Stimulated activated CD8-positive, alpha-beta memory T cell treated with anti-CD3 and anti-CD28 coated beads, Interleukin-12 subunit alpha, Interleukin-12 subunit beta, amount 100 ng/mL, for 1 hour (primary cell): Measurements from ENCODE around the gene QSOX2.

Experiments used
- DNase-seq: peaks from one replicate; pipeline ENCODE4 v3.0.0-alpha.2; 2020; ENCODE audit warnings: low read depth

The QSOX2 gene

DNA sequence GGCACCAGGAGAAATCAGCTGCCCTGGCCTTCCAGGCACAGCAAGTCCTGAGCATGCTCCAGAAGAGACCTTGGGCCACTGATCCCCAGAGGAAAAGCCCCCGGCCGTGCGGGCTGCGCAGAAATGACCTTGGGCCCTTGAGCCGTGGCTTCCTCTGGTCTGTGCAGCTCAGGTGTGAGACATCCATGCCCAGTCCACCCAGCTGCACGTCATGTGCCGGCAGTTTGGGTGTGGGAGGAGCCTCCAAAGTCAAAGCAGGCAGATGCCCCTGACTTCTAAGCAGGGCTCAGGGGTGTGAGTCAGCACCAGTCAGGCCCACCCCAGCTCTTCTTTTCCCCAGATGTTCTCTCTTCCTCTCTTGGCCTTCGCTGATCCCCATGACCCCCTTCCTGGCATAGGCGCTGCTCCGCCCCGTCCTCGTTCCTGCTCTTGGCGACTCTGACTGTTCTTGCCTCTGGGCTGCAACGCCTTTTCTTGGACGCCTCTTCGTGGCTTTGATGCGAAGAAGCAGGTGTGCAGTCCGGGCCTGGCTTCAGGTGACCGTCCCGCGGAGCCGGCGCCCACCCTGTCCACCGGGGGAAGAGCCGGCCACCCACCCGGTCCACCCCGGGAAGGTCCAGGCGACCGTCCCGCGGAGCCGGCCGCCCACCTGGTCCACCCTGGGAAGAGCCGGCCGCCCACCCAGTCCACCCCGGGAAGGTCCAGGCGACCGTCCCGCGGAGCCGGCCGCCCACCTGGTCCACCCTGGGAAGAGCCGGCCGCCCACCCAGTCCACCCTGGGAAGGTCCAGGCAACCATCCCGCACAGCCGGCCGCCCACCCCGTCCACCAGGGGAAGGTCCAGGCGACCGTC, 5.9 kb upstream of the QSOX2 start:
- DNase-seq: no peak

DNA sequence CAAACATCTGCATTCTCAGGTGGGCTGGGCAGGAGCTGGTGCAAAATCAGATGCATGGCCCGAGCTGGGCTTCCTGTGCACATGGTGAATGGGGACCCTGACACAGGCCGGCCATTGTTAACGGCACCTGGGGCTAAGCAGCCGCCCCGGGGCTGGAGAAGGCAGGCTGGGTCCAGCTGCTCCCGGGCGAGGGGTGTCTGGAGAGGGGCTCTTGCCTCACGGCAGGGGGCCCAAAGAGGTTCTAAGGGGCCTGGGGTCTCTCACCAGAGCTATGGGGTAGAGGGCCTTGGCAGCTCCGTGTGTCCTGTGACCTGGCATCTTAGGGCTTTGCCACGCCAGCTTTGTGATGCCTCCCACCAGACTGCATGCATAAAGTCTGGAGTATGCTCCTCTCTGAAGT, 5.1 kb upstream of the QSOX2 start:
- no peak for DNase-seq

DNA sequence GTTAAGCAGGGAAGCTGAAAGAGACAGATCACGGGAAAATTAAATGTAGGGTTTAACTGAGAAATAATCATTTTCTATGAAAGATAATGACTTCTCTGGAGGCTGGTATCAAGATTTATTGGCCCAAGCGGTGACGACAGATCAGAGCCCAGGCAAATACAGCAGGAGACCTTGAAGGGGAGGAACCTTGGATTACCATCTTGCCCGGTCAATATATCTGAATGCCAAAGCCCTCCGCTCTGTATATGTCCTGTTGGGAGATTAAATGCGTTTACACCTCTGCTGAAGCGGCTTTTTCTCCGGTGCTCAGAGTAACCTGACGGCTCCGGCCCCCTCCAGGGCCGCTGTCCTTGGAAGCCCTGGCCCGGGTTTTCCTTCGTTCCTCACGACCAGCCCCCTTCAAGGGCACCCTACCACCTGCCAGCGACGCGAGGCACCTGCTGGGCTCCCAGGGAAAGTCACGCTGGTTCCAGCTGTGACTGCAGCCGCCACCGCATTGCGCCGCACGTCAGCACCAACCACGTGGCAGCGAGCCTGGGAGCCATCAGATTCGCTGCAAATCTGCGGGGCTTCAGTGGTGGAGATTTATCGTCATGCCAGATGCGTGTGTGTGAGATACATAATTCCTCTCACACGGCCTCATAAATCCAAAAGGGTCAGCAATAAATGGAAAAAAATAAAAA, 4.4 kb upstream of the QSOX2 start:
- DNase-seq: no peak

DNA sequence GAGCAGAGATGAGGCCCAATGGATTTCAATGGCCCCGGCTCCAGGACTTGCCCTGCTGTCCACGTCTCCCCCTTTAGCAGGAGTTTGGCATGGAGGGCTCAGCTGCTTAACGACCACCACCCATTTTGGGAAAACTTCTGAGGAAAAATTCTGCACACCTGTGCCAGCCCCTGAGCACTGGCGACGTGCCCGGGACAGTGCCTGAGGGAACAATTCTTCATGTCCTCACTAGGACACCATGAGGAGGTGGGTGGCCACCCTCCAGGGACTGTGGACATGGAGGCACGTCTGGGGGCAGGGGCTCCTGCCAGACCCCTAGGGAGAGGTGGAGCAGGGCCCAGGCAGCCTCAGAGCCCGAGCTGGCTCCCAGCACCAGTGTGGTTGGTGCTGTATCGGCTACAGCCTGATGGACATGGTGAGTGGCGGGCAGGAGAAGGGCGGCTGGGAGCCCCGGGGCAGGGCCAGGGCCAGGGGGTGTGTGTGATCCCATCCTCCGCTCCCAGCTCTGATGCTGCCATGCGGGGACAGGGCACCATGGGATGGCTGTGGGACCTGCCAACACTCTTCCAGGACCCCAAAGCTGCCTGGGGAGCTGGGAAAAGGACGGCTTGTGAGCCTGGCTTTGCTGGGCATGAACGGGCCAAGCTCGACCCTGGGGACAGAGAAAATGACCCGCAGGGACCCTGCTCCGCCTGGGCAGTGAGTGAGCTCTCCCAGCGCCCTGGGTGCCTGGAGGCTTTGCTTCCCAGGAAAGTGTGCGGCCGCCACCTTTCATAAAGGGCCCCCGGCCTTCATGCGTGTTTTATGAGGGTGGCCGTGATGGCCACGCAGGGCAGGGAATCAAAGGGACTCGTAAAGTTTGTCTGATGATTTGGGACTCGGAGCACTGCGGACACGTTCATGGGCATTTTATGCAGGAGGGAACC, 3.6 kb upstream of the QSOX2 start:
- DNase-seq: no peak

DNA sequence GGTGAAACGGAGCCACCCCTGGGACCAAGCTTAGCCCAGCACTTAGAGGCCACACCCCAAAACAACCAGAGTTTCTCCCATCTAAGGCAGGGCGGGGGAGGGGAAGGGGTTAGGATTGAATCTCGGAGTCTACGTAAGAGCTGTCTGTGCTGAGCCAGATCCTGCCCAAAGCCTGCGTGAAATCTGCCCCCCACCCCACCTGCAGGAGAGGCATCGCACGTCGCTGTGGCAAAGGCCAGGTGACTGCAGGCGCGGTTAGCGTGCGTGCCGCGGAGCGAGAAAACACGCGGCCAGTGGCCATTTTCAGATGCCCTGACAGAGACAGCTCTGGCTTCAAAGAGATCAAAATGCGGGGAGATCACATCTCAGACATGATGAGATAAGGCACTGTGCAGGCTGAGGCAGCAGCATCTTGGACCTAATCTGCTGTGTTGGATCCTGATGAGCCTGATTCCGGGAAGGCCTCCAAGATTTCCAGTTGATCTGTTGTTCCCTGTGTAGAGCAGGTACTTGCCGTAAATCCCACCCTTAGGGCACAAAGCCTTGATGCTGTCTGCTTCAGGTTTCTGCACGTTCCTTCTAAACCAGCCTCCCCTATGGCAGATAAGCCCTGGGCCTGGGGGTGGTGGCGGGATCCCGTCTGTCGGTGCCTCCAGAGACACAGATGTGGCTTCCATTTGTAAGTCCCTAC, 2.5 kb upstream of the QSOX2 start:
- no peak for DNase-seq

DNA sequence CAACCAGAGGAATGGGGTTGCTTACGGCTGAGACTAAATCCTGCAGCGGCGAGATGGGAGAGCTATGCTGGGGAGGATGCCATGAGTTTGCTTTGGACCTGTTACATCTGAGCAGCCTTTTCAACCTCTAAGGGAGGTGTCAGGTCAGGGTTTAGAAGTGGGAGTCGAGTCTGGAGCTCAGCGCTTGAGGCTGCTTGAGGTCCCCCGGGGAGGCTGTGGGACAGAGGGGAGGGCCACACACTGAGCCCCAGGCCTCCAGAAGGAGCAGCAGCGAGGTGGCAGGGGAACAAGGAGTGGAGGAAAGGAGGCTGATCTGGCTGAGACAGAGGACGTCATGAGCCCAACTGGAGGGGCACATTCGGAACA, 1.9 kb upstream of the QSOX2 start:
- DNase-seq: no peak

DNA sequence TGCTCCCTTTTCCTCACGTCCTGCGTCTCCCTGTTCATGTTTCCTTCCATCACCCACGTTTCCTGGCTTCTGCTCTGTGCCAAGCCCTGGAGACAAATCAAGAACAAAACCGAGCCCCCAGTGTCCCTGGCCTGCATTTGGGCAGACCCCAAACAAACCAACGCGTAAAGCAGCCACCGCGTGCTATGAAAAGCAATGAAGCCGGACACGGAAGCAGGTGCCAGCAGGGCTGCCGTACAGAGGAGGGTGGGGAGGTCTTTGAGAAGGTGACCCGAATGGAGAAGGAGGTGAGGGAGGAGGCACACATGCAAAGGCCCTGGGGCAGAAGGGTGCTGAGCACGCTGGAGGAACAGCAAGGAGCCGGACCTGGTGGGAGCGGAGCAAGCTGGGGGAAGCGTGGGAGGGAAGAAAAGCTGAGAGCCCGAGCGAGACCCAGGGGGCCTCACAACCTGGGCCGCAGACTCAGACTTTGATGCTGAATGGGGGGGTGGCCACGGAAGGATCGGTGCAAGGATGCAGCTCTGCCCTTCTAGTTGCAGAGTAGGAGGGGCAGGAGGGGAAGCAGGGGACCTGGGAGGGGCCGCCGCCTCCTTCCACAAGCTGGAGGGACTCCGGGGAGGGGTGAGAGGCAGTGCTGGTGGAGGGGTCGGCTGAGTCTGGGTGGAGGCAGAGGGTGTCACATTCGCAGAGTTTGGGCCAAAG, 1.4 kb upstream of the QSOX2 start:
- no peak for DNase-seq

DNA sequence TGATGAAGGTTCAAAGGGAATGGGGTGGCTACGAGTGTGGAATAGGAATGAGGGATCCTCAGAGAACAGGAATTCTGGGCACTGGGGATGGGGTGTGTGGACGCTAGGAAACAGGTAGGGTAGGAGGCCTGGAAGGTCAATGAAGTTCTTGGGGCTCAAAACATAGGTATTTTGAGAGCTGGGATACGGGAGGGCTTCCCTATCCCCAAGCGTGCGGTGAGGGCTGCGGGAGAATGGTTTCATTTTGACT, 718 bp downstream of the QSOX2 start:
- no peak for DNase-seq

DNA sequence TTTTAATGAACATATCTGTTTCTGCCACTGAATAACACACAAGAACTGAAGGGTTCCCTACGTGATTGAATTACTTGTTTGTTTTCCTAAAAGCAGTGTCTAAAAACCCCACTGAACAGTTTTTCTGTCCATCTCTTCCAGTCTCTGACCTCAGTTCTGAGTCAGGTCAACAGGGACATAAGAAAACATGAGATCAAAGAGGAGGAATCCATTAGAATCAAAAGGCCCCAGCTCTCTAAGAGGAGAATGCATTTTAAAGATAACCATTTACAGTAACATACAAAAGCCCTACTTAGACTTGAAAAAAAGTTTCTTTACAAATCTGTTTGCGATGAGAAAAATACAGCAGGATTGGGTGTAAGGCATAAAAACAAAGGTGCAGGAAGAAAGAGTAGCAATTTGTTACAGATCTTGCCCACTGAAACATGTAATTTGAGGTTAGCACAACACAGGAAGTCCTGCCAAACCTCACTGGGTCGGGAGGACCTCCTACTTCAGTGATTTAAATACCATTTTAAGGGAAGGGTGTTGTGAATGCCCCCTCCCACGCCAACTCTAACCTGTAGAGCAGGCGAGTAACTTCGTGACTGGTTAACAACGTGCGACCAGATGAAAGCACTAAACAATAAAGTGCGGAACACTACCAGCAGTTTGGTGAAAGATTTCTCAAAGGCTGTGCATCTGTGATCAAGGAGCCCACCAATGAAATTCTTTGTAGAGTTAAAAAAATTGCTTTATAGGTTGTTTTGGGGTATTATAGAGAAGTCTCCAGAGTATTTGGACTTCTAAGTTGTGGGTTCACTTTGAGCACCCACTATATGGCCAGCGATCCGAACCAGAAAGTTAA, 1.3 kb downstream of the QSOX2 start:
- DNase-seq: no peak

DNA sequence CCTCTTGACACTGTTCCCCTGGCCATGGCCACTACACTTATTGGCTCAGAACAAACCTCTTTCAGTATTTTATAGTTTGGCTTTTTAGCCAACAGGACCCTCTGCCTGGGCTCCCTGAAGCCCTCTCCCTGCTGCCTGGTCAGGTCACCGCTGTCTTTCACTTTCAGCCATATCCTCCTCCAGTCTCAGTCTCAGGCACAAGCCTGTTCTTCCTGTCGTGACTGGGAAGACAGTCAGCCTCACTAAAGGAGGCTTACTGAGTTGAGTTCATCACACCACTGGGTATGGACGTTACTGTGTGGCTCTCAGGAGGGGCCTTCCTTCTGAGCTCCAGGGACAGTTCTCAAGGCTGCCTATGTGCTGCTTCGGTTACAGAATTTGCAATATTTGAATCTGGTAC, 2.0 kb downstream of the QSOX2 start:
- no peak for DNase-seq

DNA sequence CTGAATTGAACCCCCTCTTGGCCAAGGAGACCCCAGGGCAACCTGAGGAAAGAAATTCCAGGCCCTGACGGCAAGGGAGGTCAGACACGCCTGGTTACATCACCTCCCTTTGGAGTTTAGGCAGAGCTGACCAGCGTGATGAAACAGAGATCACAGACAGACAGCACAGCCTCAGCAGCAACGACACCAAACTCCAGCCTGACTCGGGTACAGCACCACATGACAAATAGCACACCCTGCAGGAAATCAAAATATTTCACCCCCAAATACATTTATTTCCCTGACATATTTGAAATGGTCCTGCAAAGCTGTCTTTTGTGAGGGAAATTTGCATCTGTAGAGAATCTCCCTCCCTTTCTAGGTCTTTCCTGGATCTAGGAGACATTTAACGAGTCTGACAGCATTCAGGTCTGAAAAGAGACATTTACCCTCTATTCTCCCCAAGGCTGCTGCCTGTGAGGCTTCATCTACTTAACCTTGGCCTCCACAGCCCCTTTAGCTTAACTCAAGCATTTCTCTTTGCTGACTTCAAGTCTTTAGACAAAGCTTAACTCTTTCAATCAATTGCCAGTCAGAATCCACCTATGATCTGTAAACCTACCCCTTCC, 2.6 kb downstream of the QSOX2 start:
- no peak for DNase-seq

DNA sequence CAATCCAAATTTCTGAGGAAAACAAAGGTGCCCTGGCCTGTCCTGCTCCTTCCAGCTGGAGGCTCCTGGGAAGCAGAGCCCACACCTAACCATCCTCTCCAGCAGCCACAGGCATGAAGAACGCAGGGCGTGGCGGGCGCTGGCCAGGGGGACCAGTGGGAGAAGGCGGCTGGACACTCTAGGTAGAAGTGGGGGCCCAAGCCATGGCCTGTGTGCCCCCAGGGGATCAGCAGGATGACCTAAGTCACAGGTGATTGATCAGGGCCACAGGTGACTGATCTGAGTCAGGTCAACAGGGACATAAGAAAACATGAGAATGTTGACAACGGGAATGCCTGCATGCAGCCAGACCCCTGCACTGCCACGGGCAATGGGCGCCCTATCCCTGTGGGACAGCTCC, 3.4 kb downstream of the QSOX2 start:
- no peak for DNase-seq

DNA sequence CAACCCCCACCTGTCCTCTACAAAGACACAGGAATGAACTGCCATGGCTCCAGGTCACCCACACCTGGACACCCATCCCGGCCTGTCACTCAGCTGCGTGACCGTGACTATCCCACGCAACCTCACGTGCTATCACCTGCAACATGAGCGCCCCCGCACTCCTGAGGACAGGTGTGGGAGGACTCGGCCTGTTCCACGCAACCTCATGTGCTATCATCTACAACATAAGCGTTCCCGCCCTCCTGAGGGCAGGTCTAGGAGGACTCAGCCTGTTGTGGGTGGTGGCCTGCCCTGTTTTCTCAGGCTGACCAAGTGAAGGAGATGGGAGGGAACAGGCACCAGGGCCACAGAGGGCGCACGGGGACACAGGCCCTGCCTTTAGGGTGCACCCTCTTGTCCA, 4.1 kb downstream of the QSOX2 start:
- no peak for DNase-seq

DNA sequence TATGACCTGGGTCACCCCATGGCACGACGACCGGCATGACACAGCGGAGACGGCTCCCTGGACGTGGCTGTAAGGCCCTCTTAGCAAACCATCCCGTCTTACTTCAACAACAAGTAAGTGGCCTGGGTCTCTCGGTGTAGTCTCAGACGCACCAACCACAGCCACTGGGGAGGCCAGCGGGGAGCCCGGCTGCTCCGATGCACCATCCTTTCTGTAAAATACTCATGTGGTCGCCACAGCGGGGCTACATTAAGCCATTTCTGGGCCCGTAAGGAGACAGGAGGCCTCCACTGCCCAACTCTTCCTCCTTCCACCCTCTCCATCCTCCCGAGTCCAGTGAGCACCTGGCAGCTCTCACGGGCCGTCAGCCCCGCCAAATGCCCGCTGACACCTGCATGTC, 4.7 kb downstream of the QSOX2 start:
- no peak for DNase-seq

DNA sequence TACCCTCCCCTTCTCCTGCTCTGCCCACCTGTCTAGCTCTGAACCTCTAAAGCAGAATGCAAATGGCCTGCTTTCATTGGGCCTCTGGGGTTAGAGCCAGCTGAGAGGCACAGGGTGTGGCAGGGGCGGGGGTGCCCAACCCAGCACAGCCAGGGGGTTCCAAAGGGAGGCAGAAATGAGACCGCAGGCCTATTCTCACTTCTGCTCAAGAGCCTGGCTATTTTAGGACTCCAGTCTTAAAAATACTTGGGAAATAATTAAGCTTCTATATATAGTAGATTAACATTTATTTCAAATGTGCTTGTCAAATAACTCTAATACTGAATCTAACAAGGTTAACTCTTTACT, 5.7 kb downstream of the QSOX2 start:
- DNase-seq: no peak

DNA sequence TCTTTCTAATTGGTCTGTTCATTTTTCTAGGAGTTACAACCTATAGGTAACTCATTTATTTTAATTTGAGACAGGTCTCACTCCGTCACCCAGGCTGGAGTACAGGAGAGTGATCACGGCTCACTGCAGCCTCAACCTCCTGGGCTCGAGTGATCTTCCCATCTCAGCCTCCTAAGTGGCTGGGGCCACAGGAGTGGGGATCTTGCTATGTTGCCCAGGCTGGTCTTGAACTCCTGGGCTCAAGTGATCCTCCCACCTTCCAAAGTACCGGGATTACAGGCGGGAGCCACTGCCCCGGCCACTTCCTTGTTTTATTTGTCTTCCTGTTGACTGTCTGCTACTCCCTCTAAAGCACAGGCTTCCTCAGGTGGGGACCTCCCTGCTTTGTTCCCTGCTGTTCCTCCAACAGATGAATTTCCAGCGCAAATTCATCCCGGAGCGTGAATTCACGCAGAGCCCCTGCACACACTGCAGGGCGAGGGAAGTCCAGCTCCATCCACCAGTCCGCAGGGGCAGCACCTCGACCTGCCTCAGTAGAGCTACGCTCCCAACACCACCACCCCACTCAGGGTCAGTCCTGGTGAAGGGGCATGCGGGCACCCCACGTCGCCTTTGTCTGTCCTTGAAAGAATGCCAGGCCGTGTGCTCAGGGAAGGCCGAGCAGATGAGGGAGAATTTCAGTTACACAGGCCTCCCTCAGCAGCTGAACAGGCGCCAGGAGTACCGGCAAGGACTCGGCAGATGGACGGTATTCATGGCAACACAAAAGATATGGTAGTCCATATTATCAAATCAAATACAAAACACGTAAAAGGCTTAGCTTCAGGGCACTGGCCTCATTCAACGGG, 6.3 kb downstream of the QSOX2 start:
- DNase-seq: no peak

DNA sequence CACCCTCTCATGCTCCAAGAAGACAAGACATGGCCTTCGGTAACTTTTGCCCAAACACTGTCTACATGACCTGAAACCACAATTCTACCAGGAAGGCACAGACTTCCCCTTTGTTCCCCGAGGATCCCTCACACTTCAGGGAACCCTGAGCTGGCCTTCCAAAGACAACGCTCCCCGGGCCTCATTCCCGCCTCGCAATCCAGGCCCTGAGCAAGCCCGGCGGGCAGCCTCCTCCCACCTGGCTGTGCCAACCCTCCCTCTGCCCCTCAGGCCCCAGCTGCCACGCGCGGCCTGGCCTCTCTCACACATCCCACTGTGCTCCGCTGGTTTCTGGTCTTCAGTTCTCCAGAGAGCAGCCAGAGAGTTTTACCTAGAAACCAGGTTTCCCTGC, 7.3 kb downstream of the QSOX2 start:
- no peak for DNase-seq

DNA sequence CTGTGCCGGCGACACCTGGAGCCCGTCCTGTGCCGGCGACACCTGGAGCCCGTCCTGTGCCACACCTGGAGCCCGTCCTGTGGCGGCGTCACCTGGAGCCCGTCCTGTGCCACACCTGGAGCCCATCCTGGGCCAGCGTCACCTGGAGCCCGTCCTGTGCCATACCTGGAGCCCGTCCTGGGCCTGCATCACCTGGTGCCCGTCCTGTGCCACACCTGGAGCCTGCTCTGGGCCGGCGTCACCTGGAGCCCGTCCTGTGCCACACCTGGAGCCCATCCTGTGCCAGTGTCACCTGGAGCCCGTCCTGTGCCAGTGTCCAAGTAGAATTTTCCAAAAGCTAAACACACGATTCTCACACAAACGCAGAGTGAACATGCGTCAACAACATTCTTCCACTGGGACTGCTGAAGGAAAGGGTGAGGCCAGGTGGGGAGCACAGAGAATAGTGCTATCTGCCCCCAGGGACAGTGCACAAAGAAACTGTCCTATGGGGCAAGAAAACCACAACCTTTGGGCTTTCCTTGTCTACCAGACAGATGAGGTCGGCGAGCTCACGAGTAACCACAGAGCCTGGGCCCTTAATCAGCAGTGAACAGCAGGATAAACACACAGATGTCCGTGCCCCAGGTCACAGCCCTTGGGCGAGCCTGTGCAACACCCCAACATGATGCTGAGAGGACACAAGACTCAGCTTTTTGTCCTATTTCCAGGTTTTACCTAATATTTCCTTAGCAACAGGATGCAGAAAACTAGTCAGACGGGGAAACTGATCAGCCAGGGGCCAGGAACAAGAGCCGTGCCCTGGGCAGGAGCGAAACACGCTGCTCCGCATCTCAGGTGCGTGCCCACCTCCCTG, 7.9 kb downstream of the QSOX2 start:
- no peak for DNase-seq
